HG03457 (cell line): Measurements from ENCODE around the gene NSG2.
"Not testable (repeated sequence)": the region's sequence is repeated elsewhere in the genome, so short reads cannot be mapped to it uniquely, and the experiment has no call there.

Experiments
- ATAC-seq: cut with Tn5 transposase; IDR thresholded peaks from one replicate; pipeline ENCODE4 v1.9.1; 2021; ENCODE audit warnings: moderate number of reproducible peaks; ENCODE audit not compliant: unreplicated experiment

Gene NSG2

DNA sequence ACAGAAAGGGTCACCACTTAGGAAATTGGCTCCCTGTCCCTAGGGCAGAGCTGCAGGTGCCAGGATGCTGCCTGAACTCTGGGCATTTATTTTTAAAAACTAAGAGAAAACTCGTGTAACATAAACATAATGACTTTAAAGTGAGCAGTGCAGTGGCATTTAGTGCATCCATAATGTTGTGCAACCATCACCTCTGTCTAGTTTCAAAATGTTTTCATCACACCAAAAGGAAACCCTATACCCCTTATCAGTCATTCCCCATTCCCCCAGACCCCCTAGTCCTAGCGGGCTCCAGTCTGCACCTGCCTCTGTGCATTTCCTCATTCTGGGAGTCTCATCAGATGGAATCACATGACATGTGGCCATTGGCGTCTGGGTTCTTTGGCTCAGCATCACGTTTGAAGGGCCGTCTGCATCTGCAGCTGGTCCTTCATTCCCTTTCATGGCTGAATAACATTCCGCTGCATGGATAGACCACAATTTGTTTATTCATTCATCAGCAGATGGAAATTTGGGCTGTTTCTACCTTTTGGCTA lies 55.8 kb downstream of the NSG2 start:
- ATAC-seq, result no peak

GRCh38 chr5:174102574-174102973 lies 57.1 kb downstream of the NSG2 start:
- not testable (repeated sequence) for ATAC-seq

- no peak for ATAC-seq
Observed at GRCh38 chr5:174106997-174107655, 61.6 kb downstream of the NSG2 start.

- no peak for ATAC-seq
Observed at GRCh38 chr5:174108745-174109144, 63.2 kb downstream of the NSG2 start.

DNA sequence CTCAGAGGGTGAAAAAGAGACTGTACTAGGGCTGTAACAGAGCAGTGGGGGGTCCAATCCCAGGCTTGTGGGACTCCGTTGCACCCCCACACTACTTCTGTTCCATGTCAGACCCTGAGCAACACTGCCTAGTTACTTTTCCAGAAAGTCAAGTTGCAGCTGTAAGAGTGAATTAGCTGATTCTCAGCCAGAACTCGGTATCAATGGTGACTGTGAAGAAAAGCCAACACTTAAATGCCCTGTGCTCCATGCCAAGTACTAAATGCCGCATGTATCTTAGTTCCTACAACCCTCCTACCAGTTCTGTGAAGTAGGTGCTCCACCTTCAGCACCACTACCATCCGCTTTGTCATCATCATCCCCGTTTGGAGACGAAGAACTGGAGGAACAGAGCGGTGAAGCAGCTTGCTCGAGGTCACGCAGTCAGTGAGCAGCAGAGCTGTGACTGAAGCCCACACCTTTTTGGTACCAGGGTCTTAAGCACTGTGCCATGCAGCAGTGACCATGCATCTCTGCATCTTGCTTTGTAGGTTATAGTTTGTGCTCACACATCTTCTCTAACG lies 64.3 kb downstream of the NSG2 start:
- ATAC-seq, result no peak

GRCh38 chr5:174110310-174110709 lies 64.8 kb downstream of the NSG2 start:
- no peak for ATAC-seq

- ATAC-seq, result no peak
Observed at GRCh38 chr5:174111287-174111973, 65.9 kb downstream of the NSG2 start.

GRCh38 chr5:174115226-174115625 lies 69.7 kb downstream of the NSG2 start:
- no peak for ATAC-seq

DNA sequence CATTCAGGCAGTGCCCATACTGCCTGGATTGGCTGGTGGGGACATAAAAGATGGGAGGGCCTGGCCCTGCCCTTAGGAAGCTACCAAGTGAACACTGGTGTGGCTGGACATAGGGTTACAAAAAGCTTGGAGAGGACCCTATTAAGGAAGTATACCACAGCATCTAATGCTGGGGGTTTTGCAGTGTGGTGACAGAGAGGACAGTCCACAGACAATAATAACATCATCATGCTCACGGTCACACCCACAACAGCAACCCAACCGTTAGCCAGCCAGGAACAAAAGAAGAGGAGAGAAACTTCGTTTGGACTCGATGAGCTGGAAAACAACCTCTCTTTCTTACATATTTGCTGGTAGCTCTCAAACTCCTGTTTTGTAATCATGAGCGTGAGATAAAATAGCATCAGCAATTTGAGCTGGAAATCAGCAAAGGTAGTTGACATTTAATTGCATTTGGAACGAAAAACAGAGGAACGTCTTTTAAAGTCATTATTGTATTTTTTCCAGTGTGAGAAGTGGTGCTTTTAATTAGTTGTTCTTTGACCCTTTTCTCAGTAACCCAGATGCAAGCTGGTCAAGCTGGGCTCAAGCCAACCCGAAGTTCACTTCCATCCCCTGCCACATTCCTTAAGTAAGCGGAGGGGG lies 73.4 kb downstream of the NSG2 start:
- no peak for ATAC-seq

- ATAC-seq, result no peak
Observed at GRCh38 chr5:174119468-174119881, 74.0 kb downstream of the NSG2 start.

DNA sequence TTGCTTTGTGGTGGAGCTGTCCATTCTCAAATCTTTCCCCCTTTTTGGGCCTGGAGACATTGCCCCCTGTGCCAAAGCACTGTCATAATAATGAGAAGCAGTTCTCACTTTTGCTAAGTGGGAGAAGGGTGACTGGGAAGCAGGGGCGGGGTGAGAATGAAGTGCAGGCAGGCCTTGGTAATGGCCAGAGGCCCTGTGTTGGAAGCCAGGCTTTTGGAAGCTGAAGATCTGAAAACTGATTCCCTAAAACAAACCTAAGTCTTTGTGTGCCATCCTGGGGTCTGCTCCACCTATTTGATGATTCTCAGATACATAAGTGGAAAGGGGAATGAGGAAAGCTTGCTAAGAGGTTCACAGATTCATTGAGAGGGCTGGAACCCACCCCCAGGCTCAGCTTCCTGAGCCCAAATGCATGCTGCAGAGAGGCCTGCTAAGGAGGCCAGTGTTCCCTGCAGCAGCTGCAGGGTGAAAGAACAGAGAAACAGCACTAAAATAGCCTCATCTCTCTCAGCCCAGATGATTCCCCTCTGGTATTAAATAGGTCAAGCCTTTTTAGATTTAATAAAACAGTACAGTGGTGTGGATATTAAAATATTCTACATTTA lies 75.0 kb downstream of the NSG2 start:
- no peak for ATAC-seq

DNA sequence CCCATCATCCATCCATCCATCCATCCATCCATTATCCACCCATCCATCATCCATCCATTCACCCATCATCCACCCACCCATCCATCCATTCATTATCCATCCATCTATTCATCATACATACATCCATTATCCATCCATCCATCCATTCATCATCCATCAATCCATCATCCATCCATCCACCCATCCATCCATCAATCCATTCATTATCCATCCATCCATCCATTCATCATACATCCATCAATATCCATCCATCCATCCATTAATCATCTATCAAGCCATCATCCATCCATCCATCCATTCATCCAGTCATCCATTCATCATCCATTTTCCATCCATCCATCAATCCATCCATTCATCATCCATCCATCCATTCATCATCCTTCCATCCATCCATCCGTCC lies 89.0 kb downstream of the NSG2 start:
- ATAC-seq, result no peak

DNA sequence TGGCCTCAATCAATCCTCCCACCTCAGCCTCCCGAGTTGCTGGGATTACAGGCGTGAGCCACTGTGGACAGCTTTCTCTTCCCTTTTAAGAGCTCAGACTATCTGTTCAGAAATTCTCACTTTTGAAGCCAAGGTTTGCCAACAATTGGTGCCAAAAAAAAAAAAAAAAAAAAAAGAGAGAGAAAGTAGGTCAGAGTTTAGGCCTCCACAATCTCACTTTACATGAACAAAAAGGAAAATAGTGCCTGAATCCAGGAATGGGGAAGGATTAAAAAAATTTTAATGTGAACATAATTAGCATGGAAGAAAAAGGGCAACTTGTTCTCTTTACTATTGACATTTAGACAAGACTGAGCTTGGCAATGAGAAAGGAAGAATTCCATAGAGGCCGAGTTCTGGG lies 94.1 kb downstream of the NSG2 start:
- ATAC-seq, result no peak

DNA sequence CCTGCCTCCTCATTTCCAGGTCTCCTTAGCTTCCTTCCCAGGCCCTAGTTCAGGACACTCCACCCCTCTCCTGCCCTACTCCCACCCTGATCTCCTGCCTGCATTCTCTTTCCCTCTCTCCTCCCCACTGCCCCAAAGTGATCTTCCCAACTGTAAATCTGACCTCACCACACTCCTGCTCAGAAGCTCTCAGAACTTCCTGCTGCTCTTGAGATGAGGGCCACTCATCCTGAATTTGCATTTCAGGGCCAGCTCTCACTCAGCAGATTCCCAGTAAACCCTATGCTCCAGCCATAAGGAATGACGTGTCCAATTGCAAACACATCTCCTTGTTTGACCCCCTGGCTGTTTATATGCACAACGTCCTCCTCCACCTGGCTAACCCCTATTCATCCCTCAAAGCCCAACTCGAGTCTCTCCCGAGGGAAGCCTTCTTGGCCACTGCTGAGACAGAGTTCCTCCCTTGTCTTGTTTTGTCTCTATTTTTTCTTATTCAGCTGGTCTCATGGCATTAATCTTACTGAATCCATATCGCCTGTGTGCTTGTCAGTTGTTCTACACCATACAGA lies 95.0 kb downstream of the NSG2 start:
- ATAC-seq, result no peak

DNA sequence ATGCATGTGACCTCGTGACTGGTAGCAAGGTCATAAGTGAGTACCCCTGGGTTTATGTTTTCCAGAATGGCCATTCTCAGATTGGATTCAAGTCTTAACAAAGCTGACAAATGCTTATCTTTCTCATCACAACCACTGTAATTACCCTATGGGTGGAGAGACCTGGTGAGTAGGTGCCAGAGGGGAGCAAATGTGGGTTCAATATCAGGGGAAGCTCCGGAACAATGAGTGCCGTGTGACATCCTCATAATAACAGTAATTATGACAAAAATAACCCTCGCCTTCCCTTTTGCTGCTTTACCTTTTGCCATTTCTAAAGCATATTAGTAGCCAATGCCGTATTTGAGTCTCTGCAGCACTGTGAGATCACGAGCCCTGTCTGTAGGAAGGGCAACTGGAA lies 95.9 kb downstream of the NSG2 start:
- no peak for ATAC-seq

DNA sequence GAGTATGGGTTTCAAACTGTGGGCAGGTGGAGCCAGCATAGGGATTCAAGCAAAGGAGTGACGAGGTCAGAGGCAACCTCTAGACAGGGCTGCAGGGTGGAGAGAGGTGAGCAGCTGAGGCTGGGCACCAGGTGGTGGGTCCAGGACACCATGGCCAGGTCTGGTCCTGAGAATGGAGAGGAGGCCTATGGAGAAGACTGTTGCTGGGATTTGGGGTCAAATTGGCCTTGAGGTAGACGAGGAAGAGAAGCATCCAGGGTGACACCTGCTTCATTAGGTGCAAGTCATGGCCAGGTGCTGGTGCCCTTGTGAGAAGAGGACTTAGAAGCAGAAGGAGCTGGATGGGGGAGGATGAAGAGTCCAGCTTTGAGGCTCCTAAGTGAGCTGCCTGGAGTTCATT lies 99.6 kb downstream of the NSG2 start:
- ATAC-seq, result no peak

GRCh38 chr5:174145821-174146220 lies 100.3 kb downstream of the NSG2 start:
- ATAC-seq, result no peak

DNA sequence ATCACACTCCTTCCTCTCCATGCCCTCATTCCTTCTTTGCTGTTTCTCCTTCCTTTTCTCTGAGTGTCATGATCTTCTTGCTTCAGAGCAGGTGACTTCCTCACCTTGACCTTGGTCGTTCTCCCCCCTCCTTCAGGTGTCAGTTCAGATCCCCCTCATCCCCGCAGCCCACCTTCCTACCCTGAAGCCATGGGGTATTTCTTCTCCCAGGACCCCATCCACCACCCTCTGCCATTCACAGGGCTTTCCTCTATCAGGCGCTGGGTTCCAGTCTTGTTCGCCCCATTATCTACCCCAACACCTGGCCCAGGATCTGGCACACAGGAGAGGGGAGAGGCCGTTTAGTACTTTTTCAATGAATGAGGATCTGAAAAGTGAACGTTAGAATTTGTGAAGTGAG lies 101.0 kb downstream of the NSG2 start:
- no peak for ATAC-seq

- not testable (repeated sequence) for ATAC-seq
Observed at GRCh38 chr5:174147012-174147411, 101.5 kb downstream of the NSG2 start.

GRCh38 chr5:174147551-174147950 lies 102.0 kb downstream of the NSG2 start:
- no peak for ATAC-seq

DNA sequence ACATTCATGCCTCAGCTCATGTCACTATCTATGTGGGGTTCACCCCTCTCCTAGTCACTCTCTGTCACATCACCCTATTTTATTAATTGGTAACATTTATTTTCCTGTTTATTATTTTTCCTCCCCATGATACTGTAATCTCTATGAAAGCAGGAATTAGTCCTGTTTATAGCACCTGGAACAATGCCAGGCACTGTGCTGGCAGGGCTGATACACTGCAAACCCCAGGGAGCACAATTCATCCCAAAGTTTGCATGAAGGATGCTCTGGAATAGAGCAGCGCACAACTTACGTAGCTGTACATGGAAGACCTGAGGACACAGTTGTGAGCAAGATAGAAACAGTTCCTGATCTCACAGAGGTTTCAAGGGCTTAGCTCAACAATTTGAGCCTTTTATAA lies 103.2 kb downstream of the NSG2 start:
- no peak for ATAC-seq
